Chondrocyte (in vitro differentiated cells): ENCODE data around the gene ACOT9. TPM values are rescaled to one million over a fixed set of nuclear protein-coding genes. Genes with fewer than 3 reads are reported as not detected.
A peak's percentile ranks its signal among the peaks of the same experiment; 100 is the strongest.

Experiments
- DNase-seq: peaks from one replicate; pipeline ENCODE4 v3.0.0; 2021; ENCODE audit warnings: mixed read lengths, low spot score
- H3K27ac Mint-ChIP-seq: one replicate; pipeline ENCODE4 v1.8.0; 2021; ENCODE audit warnings: mild to moderate bottlenecking, moderate library complexity, mixed read lengths; ENCODE audit not compliant: unreplicated experiment
- H3K27me3 Mint-ChIP-seq: 2 replicates; pipeline ENCODE4 v1.8.0; 2021; ENCODE audit warnings: low read depth, mixed read lengths
- H3K36me3 Mint-ChIP-seq: 2 replicates; pipeline ENCODE4 v1.8.0; 2021; ENCODE audit warnings: low read depth, mixed read lengths
- H3K4me1 Mint-ChIP-seq: 2 replicates; pipeline ENCODE4 v1.8.0; 2021; ENCODE audit warnings: low read depth, mild to moderate bottlenecking, mixed read lengths
- H3K4me3 Mint-ChIP-seq: one replicate; pipeline ENCODE4 v1.8.0; 2021; ENCODE audit warnings: mild to moderate bottlenecking, moderate library complexity, mixed read lengths; ENCODE audit not compliant: unreplicated experiment
- H3K9me3 Mint-ChIP-seq: 2 replicates; pipeline ENCODE4 v1.8.0; 2021; ENCODE audit warnings: low read depth, mixed read lengths
- total RNA-seq: library from RNA; stranded (reverse); gene quantifications from 3 replicates; pipeline ENCODE4 v1.2.1, GENCODE V29; 2021
- TF ChIP-seq, protein P1 (sequence below): fragments of 200-600 bp; sonication (generic); IDR thresholded peaks from 2 replicates; pipeline ENCODE4 v1.5.0; 2021; ENCODE audit warnings: antibody characterized with exemption, mild to moderate bottlenecking, moderate library complexity

ACOT9 gene
- total RNA-seq, 1 donor from 2014 or later: 99.6 TPM

DNA sequence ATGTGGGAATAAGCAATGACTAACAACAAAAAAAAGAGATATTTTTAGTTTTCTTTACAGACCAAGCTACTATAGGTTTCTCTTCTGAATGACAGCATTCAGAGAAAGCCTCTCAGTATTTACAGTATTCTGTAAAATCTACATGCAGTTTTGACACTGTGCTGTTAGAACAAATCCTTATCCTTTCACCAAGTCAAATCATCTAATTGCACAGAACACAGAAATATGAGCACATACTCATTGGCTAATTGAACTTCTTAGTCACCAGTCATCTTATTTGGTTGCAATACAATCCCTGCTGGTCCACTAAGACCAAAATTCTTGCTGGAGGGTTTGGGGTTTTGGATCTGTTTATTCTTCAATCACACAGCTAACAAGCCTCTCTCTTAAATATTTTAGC is 5.7 kb downstream of the ACOT9 start:
- TF ChIP-seq, protein P1, sequence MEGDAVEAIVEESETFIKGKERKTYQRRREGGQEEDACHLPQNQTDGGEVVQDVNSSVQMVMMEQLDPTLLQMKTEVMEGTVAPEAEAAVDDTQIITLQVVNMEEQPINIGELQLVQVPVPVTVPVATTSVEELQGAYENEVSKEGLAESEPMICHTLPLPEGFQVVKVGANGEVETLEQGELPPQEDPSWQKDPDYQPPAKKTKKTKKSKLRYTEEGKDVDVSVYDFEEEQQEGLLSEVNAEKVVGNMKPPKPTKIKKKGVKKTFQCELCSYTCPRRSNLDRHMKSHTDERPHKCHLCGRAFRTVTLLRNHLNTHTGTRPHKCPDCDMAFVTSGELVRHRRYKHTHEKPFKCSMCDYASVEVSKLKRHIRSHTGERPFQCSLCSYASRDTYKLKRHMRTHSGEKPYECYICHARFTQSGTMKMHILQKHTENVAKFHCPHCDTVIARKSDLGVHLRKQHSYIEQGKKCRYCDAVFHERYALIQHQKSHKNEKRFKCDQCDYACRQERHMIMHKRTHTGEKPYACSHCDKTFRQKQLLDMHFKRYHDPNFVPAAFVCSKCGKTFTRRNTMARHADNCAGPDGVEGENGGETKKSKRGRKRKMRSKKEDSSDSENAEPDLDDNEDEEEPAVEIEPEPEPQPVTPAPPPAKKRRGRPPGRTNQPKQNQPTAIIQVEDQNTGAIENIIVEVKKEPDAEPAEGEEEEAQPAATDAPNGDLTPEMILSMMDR: no peak
- Mint-ChIP-seq H3K4me3 (no peak overlapping the region), H3K9me3 (no peaks in the 10 kb centered on the region), H3K4me1 (peaks cover 46% of the 10 kb centered on the region), H3K36me3 (peaks cover 4% of the 10 kb centered on the region), H3K27me3 (no peaks in the 10 kb centered on the region), H3K27ac (no peak overlapping the region)
- no peak for DNase-seq

- peak overlapping the region; percentile 57 for H3K27ac Mint-ChIP-seq
- no peaks in the 10 kb centered on the region for H3K9me3 Mint-ChIP-seq
- H3K36me3 Mint-ChIP-seq: peaks cover 9% of the 10 kb centered on the region
- TF ChIP-seq, protein P1: no peak
- DNase-seq: no peak
- no peak overlapping the region for H3K4me3 Mint-ChIP-seq
- H3K4me1 Mint-ChIP-seq: peaks cover 33% of the 10 kb centered on the region
- H3K27me3 Mint-ChIP-seq: no peaks in the 10 kb centered on the region
These were observed 7.0 kb downstream of the ACOT9 start for GRCh38 chrX:23736030-23736429.

DNA sequence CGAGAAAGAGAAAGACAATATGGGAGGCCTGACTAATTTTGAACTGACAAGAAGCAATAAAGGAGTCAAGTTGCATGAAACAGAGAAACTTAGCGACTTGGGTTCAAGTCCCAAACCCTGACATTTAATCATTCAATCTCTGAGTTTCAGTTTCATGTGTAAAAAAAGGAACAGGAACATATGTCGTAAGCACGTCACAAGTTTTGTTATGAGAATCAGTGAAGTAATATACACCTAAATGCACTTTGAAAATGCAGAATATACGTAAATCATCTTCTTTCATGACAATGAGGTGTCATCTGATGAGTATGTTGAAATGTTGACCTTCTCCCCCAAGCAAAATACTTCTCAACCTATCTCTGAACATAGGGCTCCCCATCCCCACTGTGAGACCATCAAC is 10.4 kb downstream of the ACOT9 start:
- peaks cover 11% of the 10 kb centered on the region for H3K4me1 Mint-ChIP-seq
- no peaks in the 10 kb centered on the region for H3K9me3 Mint-ChIP-seq
- no peak overlapping the region for H3K27ac Mint-ChIP-seq
- no peak for DNase-seq
- H3K4me3 Mint-ChIP-seq: no peak overlapping the region
- TF ChIP-seq, protein P1: no peak
- H3K36me3 Mint-ChIP-seq: peaks cover 19% of the 10 kb centered on the region
- no peaks in the 10 kb centered on the region for H3K27me3 Mint-ChIP-seq

DNA sequence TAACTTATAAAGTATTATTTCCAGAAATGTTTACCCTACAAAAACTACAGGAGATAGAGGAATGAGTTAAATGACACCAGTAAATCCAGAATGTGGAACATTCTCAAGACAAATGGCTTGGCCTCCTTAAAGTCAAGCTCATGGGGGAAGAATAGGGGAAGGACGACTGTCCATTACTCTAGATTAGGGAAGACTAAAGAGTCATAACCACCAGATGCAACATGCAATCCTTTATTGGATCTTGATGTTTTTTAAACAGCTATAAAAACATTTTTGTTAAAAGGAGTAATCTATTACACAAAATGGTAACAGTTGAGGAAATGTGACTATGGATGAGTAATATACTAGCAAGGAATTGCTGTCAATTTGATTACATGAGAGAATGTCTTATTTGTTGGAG is 11.1 kb downstream of the ACOT9 start:
- no peak for DNase-seq
- Mint-ChIP-seq H3K4me1 (peaks cover 6% of the 10 kb centered on the region), H3K27ac (no peak overlapping the region), H3K4me3 (no peak overlapping the region), H3K27me3 (no peaks in the 10 kb centered on the region), H3K9me3 (no peaks in the 10 kb centered on the region), H3K36me3 (peaks cover 20% of the 10 kb centered on the region)
- TF ChIP-seq, protein P1: no peak

DNA sequence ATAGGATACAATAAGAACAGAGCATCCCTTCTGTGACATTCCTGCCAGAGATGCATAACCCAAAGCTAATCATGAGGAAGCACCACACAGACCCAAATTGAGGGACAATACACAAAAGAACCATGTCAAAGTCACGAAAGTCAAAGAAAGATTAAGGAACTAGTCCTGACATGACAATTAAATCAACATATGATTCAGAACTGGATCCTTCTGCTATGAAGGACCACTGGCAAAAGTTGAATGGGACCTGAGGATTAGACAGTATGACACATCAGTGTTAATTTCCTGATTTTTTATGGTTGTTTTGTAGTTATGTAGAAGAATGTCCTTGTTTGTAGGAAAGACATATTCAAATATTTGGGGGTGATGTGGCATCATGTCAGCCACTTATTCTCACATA is 13.9 kb downstream of the ACOT9 start:
- peaks cover 29% of the 10 kb centered on the region for H3K36me3 Mint-ChIP-seq
- H3K9me3 Mint-ChIP-seq: no peaks in the 10 kb centered on the region
- H3K27me3 Mint-ChIP-seq: no peaks in the 10 kb centered on the region
- DNase-seq: no peak
- H3K27ac Mint-ChIP-seq: no peak overlapping the region
- TF ChIP-seq, protein P1: no peak
- no peaks in the 10 kb centered on the region for H3K4me1 Mint-ChIP-seq
- H3K4me3 Mint-ChIP-seq: no peak overlapping the region
